Epithelial cell of esophagus (primary cell): ENCODE data around the gene MGAT5B.
A peak's percentile ranks its signal among the peaks of the same experiment; 100 is the strongest.

ENCODE experiments used
- DNase-seq: peaks from one replicate; pipeline ENCODE4 v3.0.0; 2010; ENCODE audit warnings: low read depth
- H3K4me3 ChIP-seq: 2 replicates; pipeline ENCODE4 v1.5.1; 2011; ENCODE audit warnings: mild to moderate bottlenecking, low read length, control low read depth
- CTCF ChIP-seq: IDR thresholded peaks from 2 replicates; pipeline ENCODE4 v1.5.1; 2011; ENCODE audit warnings: low read depth, mild to moderate bottlenecking, low read length, control low read depth, inconsistent platforms; ENCODE audit not compliant: insufficient read depth; ENCODE audit errors: missing control alignments

The MGAT5B gene

GRCh38 chr17:76870377-76870714 is 2.1 kb downstream of the MGAT5B start:
- no peak overlapping the region for H3K4me3 ChIP-seq
- no peak for DNase-seq
- no peak for TF ChIP-seq CTCF

DNA sequence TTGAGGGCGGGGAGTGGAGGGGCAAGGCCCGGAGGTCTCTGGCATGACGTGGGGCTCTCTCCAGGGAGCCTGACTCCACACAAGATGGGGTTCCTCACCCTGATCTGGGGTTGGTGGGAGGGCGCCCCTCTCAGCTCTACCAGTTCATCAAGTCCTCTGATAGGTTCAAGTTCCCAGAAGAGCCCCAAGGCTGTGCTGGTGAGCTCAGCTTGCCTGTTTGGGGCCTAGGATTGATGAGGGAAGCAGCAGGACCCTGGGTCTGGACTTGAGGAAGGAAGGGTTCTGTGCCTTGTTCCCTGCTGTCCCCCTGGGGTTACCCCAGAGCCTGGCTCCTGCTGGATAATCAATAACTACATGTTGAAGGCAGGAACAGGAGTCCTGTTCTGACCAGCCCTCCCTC is 3.5 kb downstream of the MGAT5B start:
- no peak overlapping the region for H3K4me3 ChIP-seq

GRCh38 chr17:76872221-76872873 is 4.1 kb downstream of the MGAT5B start:
- peak; percentile 96 for DNase-seq
- no peak overlapping the region for H3K4me3 ChIP-seq
- no peak for TF ChIP-seq CTCF

More for the DNA sequence above, 3.5 kb downstream of the MGAT5B start:
- no peak for DNase-seq
- no peak for TF ChIP-seq CTCF

GRCh38 chr17:76872874-76873221 is 4.6 kb downstream of the MGAT5B start:
- TF ChIP-seq CTCF = no peak
- H3K4me3 ChIP-seq = no peak overlapping the region
- DNase-seq = no peak

DNA sequence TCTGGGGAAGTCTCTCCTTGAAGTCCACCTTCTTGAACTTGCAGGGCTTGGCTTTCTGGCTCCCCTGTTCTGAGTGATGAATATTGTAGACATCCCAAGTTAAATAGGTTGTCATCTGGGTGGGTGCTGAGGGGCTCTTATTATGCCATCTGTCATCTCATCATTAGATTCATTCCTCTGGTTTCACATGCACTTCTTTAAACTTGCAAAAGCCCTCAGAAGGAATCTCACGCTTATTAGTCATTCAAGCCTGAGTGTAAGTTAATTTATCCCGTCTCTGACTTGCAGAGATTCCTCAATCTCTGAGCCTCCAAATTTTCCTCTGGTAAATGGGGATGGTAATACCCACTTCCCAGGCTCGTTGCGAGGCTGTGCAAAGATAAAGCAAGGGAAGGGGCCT is 5.7 kb downstream of the MGAT5B start:
- H3K4me3 ChIP-seq = no peak overlapping the region
- no peak for DNase-seq

GRCh38 chr17:76877437-76877836 is 9.2 kb downstream of the MGAT5B start:
- no peak for DNase-seq
- no peak overlapping the region for H3K4me3 ChIP-seq
- no peak for TF ChIP-seq CTCF

More for the DNA sequence above, 5.7 kb downstream of the MGAT5B start:
- no peak for TF ChIP-seq CTCF

GRCh38 chr17:76878568-76878967 is 10.4 kb downstream of the MGAT5B start:
- DNase-seq = no peak
- no peak for TF ChIP-seq CTCF
- no peak overlapping the region for H3K4me3 ChIP-seq
